Trophoblast cell (in vitro differentiated cells and primary cell): ENCODE results near the gene BDH1.

Experiments
- DNase-seq, 2 donors: peaks; one replicate each; pipeline ENCODE4 v3.0.0-alpha.2; 2016
- H2AFZ ChIP-seq: 2 replicates; pipeline ENCODE4 v1.6.1; 2013; ENCODE audit warnings: low read length, moderate library complexity, mild to moderate bottlenecking; ENCODE audit not compliant: insufficient read depth, poor library complexity
- H2AK5ac ChIP-seq: 2 replicates; pipeline ENCODE4 v1.6.1; 2013; ENCODE audit warnings: mild to moderate bottlenecking, low read length
- H2BK120ac ChIP-seq: 2 replicates; pipeline ENCODE4 v1.6.1; 2013; ENCODE audit warnings: low read length, mild to moderate bottlenecking, moderate library complexity; ENCODE audit not compliant: insufficient read depth, poor library complexity
- H2BK12ac ChIP-seq: 2 replicates; pipeline ENCODE4 v1.6.1; 2013; ENCODE audit warnings: mild to moderate bottlenecking, low read length, moderate library complexity
- H2BK5ac ChIP-seq: 2 replicates; pipeline ENCODE4 v1.6.1; 2013; ENCODE audit warnings: low read length, low read depth, moderate library complexity, mild to moderate bottlenecking; ENCODE audit not compliant: poor library complexity
- H3K14ac ChIP-seq: 2 replicates; pipeline ENCODE4 v1.6.1; 2013; ENCODE audit warnings: mild to moderate bottlenecking, low read length
- H3K18ac ChIP-seq: 2 replicates; pipeline ENCODE4 v1.6.1; 2013; ENCODE audit warnings: mild to moderate bottlenecking, low read length
- H3K23ac ChIP-seq: 2 replicates; pipeline ENCODE4 v1.6.1; 2013; ENCODE audit warnings: low read length
- H3K27ac ChIP-seq: 2 replicates; pipeline ENCODE4 v1.5.1; 2013; ENCODE audit warnings: low read depth, mild to moderate bottlenecking, inconsistent platforms, low read length, moderate library complexity
- H3K27me3 ChIP-seq: 2 replicates; pipeline ENCODE4 v1.6.1; 2013; ENCODE audit warnings: inconsistent platforms, mild to moderate bottlenecking, low read length, moderate library complexity; ENCODE audit not compliant: insufficient read depth
- H3K36me3 ChIP-seq, 2 experiments: 1 replicate in 1 of 2; 2 replicates in 1 of 2; pipeline ENCODE4 v1.6.1; 2013; ENCODE audit warnings: low read length in 2 of 2, mild to moderate bottlenecking in 2 of 2, moderate library complexity in 1 of 2; ENCODE audit not compliant: insufficient read depth in 2 of 2, control insufficient read depth in 1 of 2
- H3K4ac ChIP-seq: 2 replicates; pipeline ENCODE4 v1.6.1; 2013; ENCODE audit warnings: low read depth, mild to moderate bottlenecking, low read length, moderate library complexity
- H3K4me1 ChIP-seq, 2 experiments: 1 replicate in 1 of 2; 2 replicates in 1 of 2; pipeline ENCODE4 v1.6.1; 2013; ENCODE audit warnings: low read length in 2 of 2, mild to moderate bottlenecking in 2 of 2, moderate library complexity in 1 of 2; ENCODE audit not compliant: insufficient read depth in 2 of 2, control insufficient read depth in 1 of 2
- H3K4me2 ChIP-seq: 2 replicates; pipeline ENCODE4 v1.6.1; 2013; ENCODE audit warnings: inconsistent platforms, mild to moderate bottlenecking, low read length, moderate library complexity
- H3K4me3 ChIP-seq: 2 replicates; pipeline ENCODE4 v1.5.1; 2013; ENCODE audit warnings: mild to moderate bottlenecking, low read depth, low read length, inconsistent platforms
- H3K79me1 ChIP-seq: one replicate; pipeline ENCODE4 v1.6.1; 2013; ENCODE audit warnings: low read length
- H3K79me2 ChIP-seq: 2 replicates; pipeline ENCODE4 v1.6.1; 2013; ENCODE audit warnings: low read length, mild to moderate bottlenecking; ENCODE audit not compliant: control insufficient read depth, insufficient read depth, poor library complexity
- H3K9ac ChIP-seq: 2 replicates; pipeline ENCODE4 v1.6.1; 2013; ENCODE audit warnings: mild to moderate bottlenecking, low read length
- H3K9me3 ChIP-seq: 2 replicates; pipeline ENCODE4 v1.6.1; 2013; ENCODE audit warnings: low read depth, mild to moderate bottlenecking, control low read depth, inconsistent platforms, low read length; ENCODE audit not compliant: insufficient read depth
- H4K12ac ChIP-seq: 2 replicates; pipeline ENCODE4 v1.6.1; 2013; ENCODE audit warnings: low read depth, mild to moderate bottlenecking, low read length, moderate library complexity
- H4K8ac ChIP-seq: 2 replicates; pipeline ENCODE4 v1.6.1; 2013; ENCODE audit warnings: low read depth, mild to moderate bottlenecking, low read length, moderate library complexity
- H4K91ac ChIP-seq: one replicate; pipeline ENCODE4 v1.6.1; 2013; ENCODE audit warnings: low read depth, mild to moderate bottlenecking, low read length, moderate library complexity
- WGBS: extraction: QIAGEN DNeasy Blood & Tissue Kit; methylation state at CpG from one replicate; pipeline ENCODE4 v1.1.7; 2013; ENCODE audit warnings: missing lambda C conversion rate; ENCODE audit not compliant: insufficient read length, insufficient coverage; ENCODE audit errors: extremely low coverage; 5-methylcytosine and 5-hydroxymethylcytosine counted together

The BDH1 gene

DNA sequence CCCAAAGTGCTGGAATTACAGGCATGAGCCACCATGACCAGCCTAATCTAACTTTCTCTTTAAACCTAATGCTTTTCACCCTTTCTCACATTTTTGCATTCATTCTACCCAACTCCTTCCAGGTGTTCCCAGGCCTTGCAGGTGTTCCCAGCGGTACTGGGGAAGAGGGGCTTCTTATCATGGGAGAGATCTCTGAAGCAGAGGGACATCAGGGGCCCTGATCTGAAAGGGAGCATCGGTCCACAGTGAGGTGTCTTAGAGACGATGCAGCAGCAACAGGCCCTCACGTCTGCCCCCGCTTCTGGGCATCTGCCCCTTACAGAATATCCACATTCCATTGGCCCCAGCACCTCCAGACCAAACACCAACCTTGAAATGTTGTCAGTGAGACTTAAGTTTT is 29.0 kb upstream of the BDH1 start:
- no peak overlapping the region for H3K9ac ChIP-seq
- H3K27ac ChIP-seq = no peak overlapping the region
- H2AFZ ChIP-seq = no peak overlapping the region
- H2BK120ac ChIP-seq = no peak overlapping the region
- peaks cover 2% of the 10 kb centered on the region for H3K9me3 ChIP-seq
- H4K91ac ChIP-seq = no peak overlapping the region
- H3K18ac ChIP-seq = no peak overlapping the region
- no peak overlapping the region for H2BK5ac ChIP-seq
- H3K4me3 ChIP-seq = peak overlapping the region; percentile 30
- H4K12ac ChIP-seq = no peak overlapping the region
- DNase-seq = no peak
- no peaks in the 10 kb centered on the region for H3K79me1 ChIP-seq
- no CpG with 5 or more reads among the region's 5 CpGs for WGBS
- no peaks in the 10 kb centered on the region for H3K36me3 ChIP-seq
- no peak overlapping the region for H2BK12ac ChIP-seq
- H3K27me3 ChIP-seq = no peaks in the 10 kb centered on the region
- no peak overlapping the region for H3K14ac ChIP-seq
- H3K23ac ChIP-seq = no peak overlapping the region
- no peak overlapping the region for H4K8ac ChIP-seq
- H3K4me1 ChIP-seq = no peaks in the 10 kb centered on the region
- no peaks in the 10 kb centered on the region for H3K79me2 ChIP-seq
- H3K4me2 ChIP-seq = no peak overlapping the region
- H2AK5ac ChIP-seq = no peak overlapping the region
- H3K4ac ChIP-seq = no peak overlapping the region

GRCh38 chr3:197583371-197583770 is 27.6 kb upstream of the BDH1 start:
- Histone ChIP-seq H4K8ac (no peak overlapping the region), H3K18ac (no peak overlapping the region), H3K36me3 (no peaks in the 10 kb centered on the region), H3K23ac (no peak overlapping the region), H3K4me3 (no peak overlapping the region), H3K14ac (no peak overlapping the region), H3K27me3 (no peaks in the 10 kb centered on the region), H3K4me1 (no peaks in the 10 kb centered on the region), H2BK5ac (no peak overlapping the region), H2BK120ac (no peak overlapping the region), H3K4me2 (no peak overlapping the region), H3K9ac (no peak overlapping the region), H2BK12ac (no peak overlapping the region), H3K79me2 (no peaks in the 10 kb centered on the region), H4K12ac (no peak overlapping the region), H3K79me1 (no peaks in the 10 kb centered on the region), H2AK5ac (no peak overlapping the region), H3K9me3 (peaks cover 2% of the 10 kb centered on the region), H3K4ac (no peak overlapping the region), H4K91ac (no peak overlapping the region), H3K27ac (no peak overlapping the region), H2AFZ (no peak overlapping the region)
- no CpG with 5 or more reads among the region's 7 CpGs for WGBS
- DNase-seq = no peak

GRCh38 chr3:197580253-197580691 is 24.5 kb upstream of the BDH1 start:
- no peak overlapping the region for H2BK120ac ChIP-seq
- no peak for DNase-seq
- no peak overlapping the region for H2AK5ac ChIP-seq
- H3K9me3 ChIP-seq = peaks cover 2% of the 10 kb centered on the region
- no peak overlapping the region for H2BK5ac ChIP-seq
- H3K79me1 ChIP-seq = no peaks in the 10 kb centered on the region
- no peak overlapping the region for H3K4me3 ChIP-seq
- H3K4ac ChIP-seq = no peak overlapping the region
- no peak overlapping the region for H3K4me2 ChIP-seq
- no peak overlapping the region for H4K91ac ChIP-seq
- H3K79me2 ChIP-seq = no peaks in the 10 kb centered on the region
- H3K36me3 ChIP-seq = no peaks in the 10 kb centered on the region
- H3K27me3 ChIP-seq = no peaks in the 10 kb centered on the region
- H3K4me1 ChIP-seq = no peaks in the 10 kb centered on the region
- no peak overlapping the region for H4K12ac ChIP-seq
- H4K8ac ChIP-seq = no peak overlapping the region
- H3K18ac ChIP-seq = no peak overlapping the region
- H3K23ac ChIP-seq = no peak overlapping the region
- no peak overlapping the region for H3K9ac ChIP-seq
- no peak overlapping the region for H2BK12ac ChIP-seq
- no peak overlapping the region for H2AFZ ChIP-seq
- H3K27ac ChIP-seq = no peak overlapping the region
- H3K14ac ChIP-seq = no peak overlapping the region
- no CpG with 5 or more reads among the region's 9 CpGs for WGBS

- no peaks in the 10 kb centered on the region for H3K36me3 ChIP-seq
- H3K79me2 ChIP-seq = no peaks in the 10 kb centered on the region
- H3K27me3 ChIP-seq = no peaks in the 10 kb centered on the region
- H3K23ac ChIP-seq = no peak overlapping the region
- H2AK5ac ChIP-seq = no peak overlapping the region
- DNase-seq = no peak
- H3K9ac ChIP-seq = no peak overlapping the region
- H3K79me1 ChIP-seq = no peaks in the 10 kb centered on the region
- WGBS = no CpG with 5 or more reads among the region's 6 CpGs
- H3K4ac ChIP-seq = no peak overlapping the region
- no peak overlapping the region for H3K14ac ChIP-seq
- H4K12ac ChIP-seq = no peak overlapping the region
- no peak overlapping the region for H2BK12ac ChIP-seq
- no peak overlapping the region for H4K91ac ChIP-seq
- H2BK5ac ChIP-seq = no peak overlapping the region
- no peak overlapping the region for H4K8ac ChIP-seq
- no peak overlapping the region for H2AFZ ChIP-seq
- H3K18ac ChIP-seq = no peak overlapping the region
- no peak overlapping the region for H3K4me2 ChIP-seq
- H3K9me3 ChIP-seq = peaks cover 2% of the 10 kb centered on the region
- H2BK120ac ChIP-seq = no peak overlapping the region
- no peaks in the 10 kb centered on the region for H3K4me1 ChIP-seq
- no peak overlapping the region for H3K4me3 ChIP-seq
- no peak overlapping the region for H3K27ac ChIP-seq
Measured at GRCh38 chr3:197578376-197578775, 22.6 kb upstream of the BDH1 start.
